NCI-H1105 treated with DMSO at 0.1 percent for 48 hours (cell line): ENCODE results near the gene ZBED1.
"Not testable (repeated sequence)": the region's sequence is repeated elsewhere in the genome, so short reads cannot be mapped to it uniquely, and the experiment has no call there.

Experiments
- DNase-seq: peaks from one replicate; lab custom pipeline; 2025; lab: John Stamatoyannopoulos, UW

Gene ZBED1

DNA sequence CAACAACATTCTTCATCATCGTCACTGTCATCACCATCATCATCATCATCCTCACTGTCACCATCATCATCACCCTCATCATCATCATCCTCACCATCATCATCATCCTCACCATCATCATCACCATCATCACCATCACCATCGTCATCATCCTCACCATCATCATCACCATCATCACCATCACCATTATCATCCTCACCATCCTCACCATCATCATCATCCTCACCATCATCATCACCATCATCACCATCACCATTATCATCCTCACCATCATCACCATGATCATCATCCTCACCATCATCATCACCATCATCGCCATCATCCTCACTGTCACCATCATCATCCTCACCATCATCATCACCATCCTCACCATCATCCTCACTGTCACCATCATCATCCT lies 18.9 kb upstream of the ZBED1 start:
- not testable (repeated sequence) for DNase-seq

GRCh38 chrX:2517055-2517454 lies 16.3 kb upstream of the ZBED1 start:
- DNase-seq: no peak

DNA sequence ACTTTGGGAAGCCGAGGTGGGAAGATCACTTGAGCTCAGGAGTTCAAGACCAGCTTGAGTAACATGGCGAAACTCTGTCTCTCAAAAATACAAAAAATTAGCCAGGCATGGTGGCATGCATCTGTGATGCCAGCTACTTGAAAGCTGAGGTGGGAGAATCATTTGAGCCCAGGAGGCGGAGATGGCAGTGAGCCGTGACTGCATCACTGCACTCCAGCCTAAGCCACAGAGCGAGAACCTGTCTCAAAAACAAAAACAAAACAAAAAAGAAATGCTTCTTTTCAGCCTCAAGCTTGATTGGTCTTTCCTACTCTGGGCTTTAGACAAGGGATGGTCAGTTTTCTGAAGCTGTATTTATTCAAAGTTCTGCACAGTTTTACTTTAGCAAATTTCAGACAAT lies 15.8 kb upstream of the ZBED1 start:
- DNase-seq: no peak

DNA sequence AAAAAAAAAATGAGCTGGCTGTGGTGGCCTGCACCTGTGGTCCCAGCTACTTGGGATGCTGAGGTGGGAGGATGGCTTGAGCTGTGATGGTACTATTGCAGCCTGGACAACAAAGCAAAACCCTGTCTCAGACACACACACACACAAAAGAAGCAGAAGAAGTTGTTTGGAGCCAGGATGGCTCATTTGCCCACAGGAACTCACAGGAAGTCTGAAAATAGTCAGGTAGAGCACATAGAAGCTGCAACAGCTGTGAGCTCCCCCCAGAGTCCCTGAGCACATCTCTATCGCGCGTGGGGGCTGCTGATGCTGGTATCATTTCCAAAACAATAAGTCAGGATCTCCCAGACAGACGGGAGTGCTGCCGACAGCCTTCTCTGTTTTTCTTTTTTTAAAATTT lies 13.4 kb upstream of the ZBED1 start:
- DNase-seq: no peak

DNA sequence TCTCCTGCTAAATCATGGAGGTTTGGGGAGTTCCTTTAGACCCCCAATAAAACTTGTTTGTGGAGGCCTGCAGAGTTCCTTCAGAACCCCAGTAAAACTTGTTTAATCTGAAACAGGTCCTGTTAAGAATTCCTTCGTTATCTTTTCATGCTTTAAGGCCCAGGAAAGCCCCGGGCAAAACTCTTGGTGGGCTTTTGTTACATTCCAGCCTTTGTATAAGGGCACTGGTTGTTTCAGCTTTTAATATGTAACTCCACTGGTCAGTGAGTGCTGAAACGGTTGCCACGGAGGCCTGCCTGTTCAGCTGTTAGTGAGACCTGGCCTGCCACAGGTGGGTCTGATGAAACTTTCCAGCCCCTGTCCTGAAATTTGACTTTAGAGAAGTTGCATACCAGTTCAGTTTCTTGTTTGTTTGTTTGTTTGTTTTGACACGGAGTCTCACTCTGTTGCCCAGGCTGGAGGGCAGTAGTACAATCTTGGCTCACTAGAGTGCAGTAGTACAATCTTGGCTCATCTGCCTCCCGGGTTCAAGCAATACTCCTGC lies 12.4 kb upstream of the ZBED1 start:
- no peak for DNase-seq

GRCh38 chrX:2512501-2512900 lies 11.7 kb upstream of the ZBED1 start:
- DNase-seq: no peak

DNA sequence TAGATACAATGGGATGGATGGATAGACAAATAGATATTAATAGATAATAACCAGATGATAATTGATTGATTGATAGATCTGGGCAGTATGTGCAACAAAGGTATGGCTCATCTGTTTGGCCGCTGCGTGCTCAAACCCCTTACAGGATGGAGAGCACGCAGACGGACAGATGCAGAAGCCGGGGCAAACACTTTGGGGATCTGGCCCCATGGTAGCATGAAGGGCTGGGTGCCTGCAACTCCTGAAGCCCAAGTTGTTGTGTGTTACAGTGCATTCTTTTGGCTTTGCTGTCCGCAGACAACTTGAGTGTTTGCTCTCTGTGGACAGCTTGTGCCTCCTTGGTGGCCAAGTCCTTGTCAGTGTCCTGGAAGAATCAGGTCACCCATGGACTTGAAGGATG lies 10.6 kb upstream of the ZBED1 start:
- no peak for DNase-seq

GRCh38 chrX:2508648-2509335 lies 8.0 kb upstream of the ZBED1 start:
- no peak for DNase-seq

GRCh38 chrX:2507904-2508627 lies 7.3 kb upstream of the ZBED1 start:
- no peak for DNase-seq

- DNase-seq: no peak
Measured at GRCh38 chrX:2507196-2507595, 6.4 kb upstream of the ZBED1 start.

DNA sequence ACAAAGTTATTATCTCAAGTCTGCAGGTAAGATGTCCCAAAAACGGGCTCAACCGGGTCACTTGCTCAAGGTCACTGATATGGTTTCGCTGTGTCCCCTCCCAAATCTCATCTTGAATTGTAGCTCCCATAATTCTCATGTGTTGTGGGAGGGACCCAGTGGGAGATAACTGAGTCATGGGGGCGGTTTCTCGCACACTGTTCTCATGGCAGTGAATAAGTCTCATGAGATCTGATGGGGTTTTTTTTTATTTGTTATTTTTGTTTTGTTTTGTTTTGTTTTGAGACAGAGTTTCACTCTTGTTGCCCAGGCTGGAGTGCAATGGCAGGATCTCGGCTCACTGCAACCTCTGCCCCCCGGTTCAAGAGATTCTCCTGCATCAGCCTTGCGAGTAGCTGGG lies 4.6 kb upstream of the ZBED1 start:
- not testable (repeated sequence) for DNase-seq

GRCh38 chrX:2504706-2505332 lies 4.0 kb upstream of the ZBED1 start:
- no peak for DNase-seq

DNA sequence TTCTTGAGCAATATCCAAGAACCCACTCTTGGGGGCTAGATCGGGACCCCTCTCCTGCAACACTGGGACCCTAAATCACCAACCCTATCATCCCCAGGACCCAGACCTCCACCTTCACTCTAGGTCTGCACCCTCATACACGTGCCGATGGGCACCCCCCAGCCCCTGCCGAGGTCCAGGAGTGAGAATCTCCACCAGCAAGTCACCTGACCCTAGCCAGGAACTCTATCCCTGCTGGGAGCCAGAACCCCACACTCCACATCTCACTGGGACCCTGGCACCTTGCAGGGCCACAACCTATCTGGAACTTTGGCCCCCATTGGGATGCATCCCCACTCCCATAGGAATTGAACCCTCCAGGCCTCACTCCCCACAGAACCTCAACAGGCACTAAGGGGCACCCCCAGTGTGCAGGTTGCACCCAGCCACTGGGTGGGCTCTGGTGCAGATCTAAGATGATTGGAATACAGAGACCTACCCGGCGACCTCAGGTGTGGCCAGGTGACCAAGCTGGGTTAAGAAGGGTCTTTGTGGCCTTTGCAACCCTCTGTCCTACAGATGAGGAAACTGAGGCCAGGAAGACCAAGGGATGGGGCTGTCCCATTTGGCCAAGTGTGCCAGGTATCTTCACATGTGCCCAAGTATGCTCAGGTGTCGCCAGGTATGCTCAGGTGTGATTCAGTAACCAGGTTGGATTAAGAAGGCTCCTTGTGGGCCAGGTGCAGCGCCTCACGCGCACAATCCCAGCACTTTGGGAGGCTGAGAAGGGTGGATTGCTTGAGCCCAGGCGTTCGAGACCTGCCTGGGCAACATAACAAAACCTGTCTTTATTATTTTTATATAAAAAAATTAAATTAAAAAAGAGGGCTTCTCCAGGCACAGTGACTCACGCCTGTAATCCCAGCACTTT lies 3.1 kb upstream of the ZBED1 start:
- DNase-seq: no peak

- no peak for DNase-seq
Measured at GRCh38 chrX:2502668-2503519, 2.1 kb upstream of the ZBED1 start.

GRCh38 chrX:2502120-2502667 lies 1.4 kb upstream of the ZBED1 start:
- DNase-seq: no peak

GRCh38 chrX:2501559-2502102 lies 855 bp upstream of the ZBED1 start:
- no peak for DNase-seq

- no peak for DNase-seq
Measured at GRCh38 chrX:2500091-2500802, 529 bp downstream of the ZBED1 start.

GRCh38 chrX:2499507-2499906 lies 1.3 kb downstream of the ZBED1 start:
- DNase-seq: no peak

- DNase-seq: no peak
Measured at GRCh38 chrX:2498781-2499302, 1.9 kb downstream of the ZBED1 start.
